Caco-2 (cell line): ENCODE data around the gene CEP19. TPM values are rescaled to one million over a fixed set of nuclear protein-coding genes. Genes with fewer than 3 reads are reported as not detected.

Source experiments
- BruUV-seq: library from RNA; stranded (reverse); fragments of 400-500 nt; replicated peaks from 2 replicates; lab custom pipeline; 2021; lab: Mats Ljungman, UMichigan
- CTCF ChIA-PET: fragments of 300-600 bp; sonication (Branson Sonifier 250); formaldehyde crosslinking; loops from one replicate; lab custom pipeline; 2022; ENCODE audit warnings: antibody characterized with exemption; lab: Charles Lee
- POLR2A ChIA-PET: fragments of 300-600 bp; sonication (Branson Sonifier 250); formaldehyde crosslinking; loops from one replicate; lab custom pipeline; 2022; ENCODE audit warnings: antibody characterized with exemption; lab: Charles Lee
- DNase-seq, 2 experiments: peaks; one replicate each; pipeline versions ENCODE4 v3.0.0 to v3.0.0-alpha.2; 2020 to 2022
- H3K27me3 ChIP-seq: replicated peaks from 2 replicates; pipeline ENCODE4 v1.6.0; 2011; ENCODE audit warnings: low read length; ENCODE audit not compliant: control insufficient read depth, insufficient read depth
- H3K36me3 ChIP-seq: 2 replicates; pipeline ENCODE4 v1.5.1; 2011; ENCODE audit warnings: low read length; ENCODE audit not compliant: control insufficient read depth, insufficient read depth
- H3K4me1 ChIP-seq: fragments of 250-450 bp; sonication (Bioruptor Pico); 2 replicates; pipeline ENCODE4 v1.5.1; 2020; ENCODE audit warnings: mild to moderate bottlenecking
- H3K4me3 ChIP-seq: 2 replicates; pipeline ENCODE4 v1.5.1; 2011; ENCODE audit warnings: low read depth, mild to moderate bottlenecking, control low read depth, low read length
- H3K9me3 ChIP-seq: fragments of 250-450 bp; sonication (Bioruptor Pico); 2 replicates; pipeline ENCODE4 v1.5.1; 2020; ENCODE audit warnings: mild to moderate bottlenecking, moderate library complexity
- H3K27ac Mint-ChIP-seq: one replicate; pipeline ENCODE4 v1.8.0; 2022; ENCODE audit warnings: mixed read lengths; ENCODE audit not compliant: unreplicated experiment
- H3K27me3 Mint-ChIP-seq: one replicate; pipeline ENCODE4 v1.8.0; 2022; ENCODE audit warnings: mixed read lengths; ENCODE audit not compliant: insufficient read depth, unreplicated experiment
- H3K36me3 Mint-ChIP-seq: one replicate; pipeline ENCODE4 v1.8.0; 2022; ENCODE audit warnings: mild to moderate bottlenecking, mixed read lengths; ENCODE audit not compliant: insufficient read depth, unreplicated experiment
- H3K4me1 Mint-ChIP-seq: one replicate; pipeline ENCODE4 v1.8.0; 2022; ENCODE audit warnings: low read depth, mixed read lengths; ENCODE audit not compliant: unreplicated experiment
- H3K4me3 Mint-ChIP-seq: one replicate; pipeline ENCODE4 v1.8.0; 2022; ENCODE audit warnings: mild to moderate bottlenecking, moderate library complexity, mixed read lengths; ENCODE audit not compliant: unreplicated experiment
- H3K9me3 Mint-ChIP-seq: one replicate; pipeline ENCODE4 v1.8.0; 2022; ENCODE audit warnings: mixed read lengths; ENCODE audit not compliant: unreplicated experiment
- CTCF ChIP-seq, 2 experiments: fragments of 200-600 bp in 1 of 2; IDR thresholded peaks; 1 replicate in 1 of 2; 2 replicates in 1 of 2; pipeline versions ENCODE4 v1.5.1 to v1.8.0; 2011 to 2022; ENCODE audit warnings: antibody characterized with exemption in 1 of 2, control low read depth in 1 of 2, inconsistent platforms in 1 of 2, low read depth in 1 of 2, low read length in 1 of 2, mild to moderate bottlenecking in 1 of 2, moderate library complexity in 1 of 2; ENCODE audit not compliant: insufficient read depth in 1 of 2, severe bottlenecking in 1 of 2, unreplicated experiment in 1 of 2
- intact Hi-C: fragments of 100-400 bp; cut with micrococcal nuclease; formaldehyde crosslinking; loops from one replicate; pipeline ENCODE4 v1.10.0; 2022; ENCODE audit not compliant: unreplicated experiment
- total RNA-seq: library from RNA; stranded (reverse); gene quantifications from 2 replicates; pipeline ENCODE4 v1.2.3, GENCODE V29; 2022

Gene CEP19
- total RNA-seq, 1 experiment from 2014 or later: 1.7 TPM

GRCh38 chr3:196712514-196713413 is 714 bp upstream of the CEP19 start:
- Mint-ChIP-seq H3K4me3 (peak overlapping the region; percentile 87), H3K27ac (peak overlapping the region; percentile 64), H3K27me3 (no peaks in the 10 kb centered on the region), H3K36me3 (no peaks in the 10 kb centered on the region), H3K9me3 (no peaks in the 10 kb centered on the region), H3K4me1 (no peaks in the 10 kb centered on the region)
- intact Hi-C loops: loop anchor here (1.0 kb wide), 1 partner anchor 27 kb away; the partner anchor contains the start of gene PAK2
- H3K4me3 ChIP-seq: peak overlapping the region; percentile 90
- POLR2A ChIA-PET: interaction anchor here (1.2 to 1.3 kb wide), 2 partner anchors 27 to 155 kb away, joined by 6 to 12 read pairs; partner anchors contain the start of genes PAK2 and SENP5
- no peaks in the 10 kb centered on the region for H3K9me3 ChIP-seq
- BruUV-seq: TSS peak; percentile 72
- H3K27me3 ChIP-seq: no peaks in the 10 kb centered on the region
- no peak for TF ChIP-seq CTCF (IDR thresholded peaks at IDR 0.05; ENCODE audit: insufficient read depth in 1 of 2, low read depth in 1 of 2, low read length in 1 of 2, severe bottlenecking in 1 of 2, unreplicated experiment in 1 of 2)
- peak in 1 of 2 experiments; percentile 51 for DNase-seq
- CTCF ChIA-PET: interaction anchor here (1.2 kb wide), 1 partner anchor 103 kb away, joined by 6 read pairs; no protein-coding TSS in a partner anchor
- no peaks in the 10 kb centered on the region for H3K4me1 ChIP-seq
- H3K36me3 ChIP-seq: no peaks in the 10 kb centered on the region

DNA sequence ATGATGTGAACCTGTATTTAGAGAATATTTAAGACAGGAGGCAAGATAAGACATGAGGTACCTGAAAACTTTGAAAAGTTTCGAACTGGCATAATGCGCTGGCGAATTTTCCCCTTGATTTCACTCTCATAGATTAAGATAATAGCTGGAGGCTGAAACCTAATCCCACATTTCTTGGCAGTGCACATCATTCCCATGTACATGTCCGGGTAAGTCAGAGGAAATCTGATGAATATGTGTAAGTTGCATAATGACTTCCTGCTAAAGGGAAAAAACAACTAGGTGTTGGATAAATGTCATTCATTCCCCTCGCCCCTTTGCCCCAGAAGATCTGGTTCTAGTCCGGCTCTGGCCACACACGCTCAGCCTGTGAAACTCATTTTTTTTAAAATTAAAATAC is 3.6 kb downstream of the CEP19 start:
- ChIA-PET POLR2A (no interaction called here), CTCF (no interaction called here)
- Mint-ChIP-seq H3K36me3 (no peaks in the 10 kb centered on the region), H3K4me3 (no peak overlapping the region), H3K27ac (no peak overlapping the region), H3K4me1 (no peaks in the 10 kb centered on the region), H3K27me3 (no peaks in the 10 kb centered on the region), H3K9me3 (no peaks in the 10 kb centered on the region)
- no peaks in the 10 kb centered on the region for H3K4me1 ChIP-seq
- intact Hi-C loops: no loop called here
- no peaks in the 10 kb centered on the region for H3K9me3 ChIP-seq
- H3K27me3 ChIP-seq: no peaks in the 10 kb centered on the region
- no peak for TF ChIP-seq CTCF (IDR thresholded peaks at IDR 0.05; ENCODE audit: insufficient read depth in 1 of 2, low read depth in 1 of 2, low read length in 1 of 2, severe bottlenecking in 1 of 2, unreplicated experiment in 1 of 2)
- no peak for DNase-seq
- H3K4me3 ChIP-seq: no peak overlapping the region
- no TSS peak for BruUV-seq
- H3K36me3 ChIP-seq: no peaks in the 10 kb centered on the region

DNA sequence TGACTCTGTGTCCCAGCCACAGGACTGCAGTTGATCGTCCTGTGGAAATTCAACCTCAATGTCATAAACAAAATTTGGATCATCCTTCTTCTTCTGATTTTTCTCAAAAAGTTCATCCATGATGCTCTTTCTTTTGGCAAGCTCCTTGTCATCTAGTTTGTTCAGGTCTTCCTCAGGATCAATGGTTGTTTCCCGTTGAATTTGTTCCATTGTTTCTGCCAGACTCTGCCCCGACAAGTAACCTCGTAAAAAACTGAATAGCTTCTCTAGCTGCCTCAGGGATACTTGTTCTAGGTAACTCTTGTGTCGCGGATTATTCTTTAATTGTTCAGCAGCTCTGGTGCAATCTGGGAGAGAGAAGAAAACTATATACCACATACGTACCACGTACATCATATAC is 4.5 kb downstream of the CEP19 start:
- no peak for TF ChIP-seq CTCF (IDR thresholded peaks at IDR 0.05; ENCODE audit: insufficient read depth in 1 of 2, low read depth in 1 of 2, low read length in 1 of 2, severe bottlenecking in 1 of 2, unreplicated experiment in 1 of 2)
- intact Hi-C loops: no loop called here
- Mint-ChIP-seq H3K4me1 (no peaks in the 10 kb centered on the region), H3K4me3 (no peak overlapping the region), H3K36me3 (no peaks in the 10 kb centered on the region), H3K27ac (no peak overlapping the region), H3K27me3 (no peaks in the 10 kb centered on the region), H3K9me3 (no peaks in the 10 kb centered on the region)
- Histone ChIP-seq H3K4me1 (no peaks in the 10 kb centered on the region), H3K4me3 (no peak overlapping the region), H3K27me3 (no peaks in the 10 kb centered on the region), H3K36me3 (no peaks in the 10 kb centered on the region), H3K9me3 (no peaks in the 10 kb centered on the region)
- CTCF ChIA-PET: interaction anchor here (0.6 to 0.7 kb wide), 2 partner anchors 235 to 590 kb away, joined by 4 to 7 read pairs; partner anchors contain the start of gene NCBP2
- POLR2A ChIA-PET: no interaction called here
- DNase-seq: no peak
- BruUV-seq: no TSS peak
